WERI-Rb-1 (cell line): ENCODE results near the gene UCN.

Experiments used
- DNase-seq: peaks from one replicate; pipeline ENCODE4 v3.0.0-alpha.2; 2020
- H3K27ac ChIP-seq: fragments of 250-450 bp; sonication (Bioruptor Pico); 2 replicates; pipeline ENCODE4 v1.5.1; 2020; ENCODE audit warnings: mild to moderate bottlenecking, moderate library complexity
- H3K27me3 ChIP-seq: fragments of 250-450 bp; sonication (Bioruptor Pico); 2 replicates; pipeline ENCODE4 v1.5.1; 2021; ENCODE audit warnings: mild to moderate bottlenecking, low read depth, moderate library complexity; ENCODE audit not compliant: insufficient read depth, severe bottlenecking
- H3K36me3 ChIP-seq: fragments of 250-450 bp; sonication (Bioruptor Pico); 2 replicates; pipeline ENCODE4 v1.5.1; 2020; ENCODE audit warnings: mild to moderate bottlenecking, moderate library complexity
- H3K4me3 ChIP-seq: 2 replicates; pipeline ENCODE4 v1.5.1; 2011; ENCODE audit warnings: low read depth, mild to moderate bottlenecking, control low read depth, low read length
- H3K9me3 ChIP-seq: fragments of 250-450 bp; sonication (Bioruptor Pico); 2 replicates; pipeline ENCODE4 v1.5.1; 2021; ENCODE audit warnings: mild to moderate bottlenecking, moderate library complexity; ENCODE audit not compliant: severe bottlenecking
- CTCF ChIP-seq: IDR thresholded peaks from 2 replicates; pipeline ENCODE4 v1.5.1; 2011; ENCODE audit warnings: low read depth, mild to moderate bottlenecking, control low read depth, inconsistent platforms, low read length

The UCN gene

GRCh38 chr2:27261926-27262298 is 46.3 kb downstream of the UCN start:
- no peak for DNase-seq
- Histone ChIP-seq H3K27me3 (peaks cover 29% of the 10 kb centered on the region), H3K9me3 (no peaks in the 10 kb centered on the region), H3K36me3 (peaks cover 3% of the 10 kb centered on the region; the same call in 1 of the 2 replicates), H3K27ac (no peak overlapping the region), H3K4me3 (peak overlapping the region; percentile 76)
- no peak for TF ChIP-seq CTCF

GRCh38 chr2:27261241-27261925 is 46.9 kb downstream of the UCN start:
- DNase-seq, result no peak
- Histone ChIP-seq H3K4me3 (peak overlapping the region; percentile 76), H3K27me3 (peaks cover 29% of the 10 kb centered on the region), H3K27ac (no peak overlapping the region), H3K36me3 (peaks cover 3% of the 10 kb centered on the region; the same call in 1 of the 2 replicates), H3K9me3 (no peaks in the 10 kb centered on the region)
- no peak for TF ChIP-seq CTCF

- Histone ChIP-seq H3K27me3 (peaks cover 17% of the 10 kb centered on the region), H3K4me3 (no peak overlapping the region), H3K27ac (no peak overlapping the region), H3K36me3 (peaks cover 3% of the 10 kb centered on the region; the same call in 1 of the 2 replicates), H3K9me3 (no peaks in the 10 kb centered on the region)
- no peak for TF ChIP-seq CTCF
- no peak for DNase-seq
These were observed 50.2 kb downstream of the UCN start for GRCh38 chr2:27258051-27258450.
